ENCODE measurements around the gene SMG1.
"Not testable (repeated sequence)": the region's sequence is repeated elsewhere in the genome, so short reads cannot be mapped to it uniquely, and the experiment has no call there.

Gene SMG1

DNA sequence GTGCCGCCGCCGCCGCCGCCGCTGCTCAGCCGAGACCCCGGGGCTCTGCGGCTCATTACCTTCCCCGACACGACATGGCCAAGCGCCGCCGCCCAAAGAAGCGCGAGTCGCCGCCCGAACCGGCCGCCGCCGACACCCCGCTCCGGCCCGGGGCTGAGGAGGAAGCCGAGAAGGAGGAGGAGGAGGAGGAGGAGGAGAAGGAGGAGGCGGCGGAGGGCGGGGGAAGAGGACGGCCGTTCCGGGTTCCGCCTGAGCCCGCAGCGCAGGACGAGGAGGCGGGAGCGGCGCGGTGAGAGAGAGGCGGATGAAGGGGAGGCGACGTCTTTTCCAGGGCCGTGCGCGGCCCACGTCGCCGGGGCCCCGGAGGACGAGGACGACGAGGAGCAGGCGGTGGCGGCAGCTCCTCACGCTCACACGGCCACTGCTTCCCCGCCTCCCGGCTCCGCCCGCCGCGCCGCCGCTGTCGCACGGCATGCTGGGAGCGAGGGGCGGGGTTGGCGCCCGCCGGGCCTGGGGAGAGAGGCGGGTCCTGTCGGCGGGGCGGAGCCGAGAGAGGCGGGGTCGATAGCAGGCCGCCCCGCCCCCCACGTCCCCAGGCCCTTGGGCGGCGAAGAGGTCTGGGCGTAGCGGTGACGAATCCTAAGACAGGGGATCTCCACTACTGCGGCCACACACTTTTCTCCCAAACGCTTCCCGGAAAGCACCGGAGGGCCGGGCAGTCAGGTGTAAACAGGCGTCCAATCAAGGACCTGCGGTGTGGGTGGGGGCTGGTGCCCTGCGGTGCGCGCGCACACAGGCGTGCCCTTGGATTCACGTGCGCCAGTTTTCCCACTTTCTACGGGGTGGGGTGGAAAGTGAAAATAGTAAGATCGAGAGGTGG is at the start of gene SMG1:
Gene SMG1, minus strand, starts transcription at position 423 of the 880 bp plus-strand sequence. Its CDS starts 367 bp downstream, at position 56.
- peak; percentile 87 for DNase-seq (ENCODE audit: low read depth)

DNA sequence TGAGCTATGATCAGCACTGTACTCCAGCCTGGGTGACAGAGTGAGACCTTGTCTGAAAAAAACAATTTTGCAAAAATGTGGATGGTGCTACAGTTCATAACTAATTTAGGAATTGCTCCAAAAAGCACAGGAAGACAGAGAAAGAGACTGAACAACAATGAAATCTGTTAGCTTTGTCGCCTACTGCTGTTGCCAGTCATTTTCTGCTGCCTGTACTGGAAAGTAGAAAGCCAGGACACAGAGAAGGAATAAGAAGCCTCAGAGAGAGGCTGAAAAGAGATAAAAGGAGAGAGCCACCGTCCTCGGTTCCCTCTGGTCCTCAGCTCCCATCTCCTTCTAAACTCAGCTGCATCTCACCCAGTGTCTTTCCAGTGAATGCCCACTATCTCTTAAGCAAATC is 48.9 kb upstream of the SMG1 start:
- no peak for DNase-seq (ENCODE audit: low read depth)

DNA sequence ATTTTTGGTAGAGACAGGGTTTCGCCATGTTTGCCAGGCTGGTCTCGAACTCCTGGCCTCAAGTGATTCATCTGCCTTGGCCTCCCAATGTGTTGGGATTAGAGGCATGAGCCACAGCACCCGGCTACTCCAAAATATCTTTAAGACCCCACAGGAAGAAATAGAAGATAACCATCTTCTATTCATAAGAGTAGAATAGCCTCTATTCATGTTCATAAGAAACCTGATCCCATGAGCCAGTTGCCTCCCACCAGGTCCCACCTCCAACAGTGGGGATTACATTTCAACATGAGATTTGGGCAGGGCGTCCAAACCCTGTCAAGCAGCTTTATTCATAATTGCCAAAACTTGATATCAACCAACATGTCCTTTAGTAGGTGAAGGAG is 43.6 kb upstream of the SMG1 start:
- no peak for DNase-seq (ENCODE audit: low read depth)

DNA sequence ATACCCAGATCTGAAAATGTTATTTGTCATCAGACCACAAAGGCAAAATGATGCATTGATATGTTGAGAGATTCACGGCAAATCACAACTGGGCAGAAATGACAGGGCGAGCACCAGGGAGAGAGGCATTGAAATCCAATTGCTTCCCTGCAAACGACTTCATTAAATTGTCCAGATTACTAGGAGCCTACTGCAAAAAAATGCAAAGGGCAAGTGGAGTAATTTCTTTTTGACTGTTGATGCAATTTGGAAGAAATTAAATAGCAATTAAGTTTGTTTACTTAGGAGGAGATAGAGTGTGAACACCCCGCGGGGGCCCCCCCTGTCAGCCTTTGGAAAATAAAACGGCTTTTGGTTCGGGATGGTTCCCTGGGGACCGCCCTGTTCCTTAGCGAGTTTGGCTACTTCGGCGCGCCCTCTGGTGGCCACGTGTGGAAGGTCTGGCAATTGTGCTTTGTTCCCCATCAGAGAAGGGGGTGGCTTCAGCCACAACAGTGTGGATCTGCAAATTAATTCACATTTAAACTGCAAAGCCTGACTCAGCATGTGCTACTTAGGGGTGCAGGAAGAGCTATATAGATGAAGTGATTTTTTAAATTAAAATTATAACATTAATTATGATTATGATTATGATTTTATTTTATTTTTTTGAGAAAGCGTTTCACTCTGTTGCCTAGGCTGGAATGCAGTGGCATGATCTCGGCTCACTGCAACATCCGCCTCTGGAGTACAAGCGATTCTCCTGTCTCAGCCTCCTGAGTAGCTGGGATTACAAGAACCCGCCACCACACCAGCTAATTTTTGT is 43.0 kb upstream of the SMG1 start:
- peak; percentile 72 for DNase-seq (ENCODE audit: low read depth)

DNA sequence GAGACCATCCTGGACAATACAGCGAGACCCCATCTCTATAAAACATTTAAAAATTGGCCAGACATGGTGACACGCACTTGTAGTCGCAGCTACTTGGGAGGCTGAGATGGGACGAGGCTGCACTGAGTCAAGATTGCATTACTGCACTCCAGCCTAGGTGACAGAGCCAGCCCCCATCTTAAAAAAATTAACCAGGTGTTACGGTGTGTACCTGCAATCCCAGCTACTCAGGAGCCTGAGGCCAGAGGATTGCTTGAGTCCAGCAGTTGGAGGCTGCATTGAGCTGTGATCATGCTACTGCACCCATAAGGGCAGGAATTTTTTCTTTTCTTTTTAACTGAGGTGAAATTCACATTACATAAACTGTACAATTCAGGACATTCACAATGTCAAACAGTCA is 40.6 kb upstream of the SMG1 start:
- no peak for DNase-seq (ENCODE audit: low read depth)

DNA sequence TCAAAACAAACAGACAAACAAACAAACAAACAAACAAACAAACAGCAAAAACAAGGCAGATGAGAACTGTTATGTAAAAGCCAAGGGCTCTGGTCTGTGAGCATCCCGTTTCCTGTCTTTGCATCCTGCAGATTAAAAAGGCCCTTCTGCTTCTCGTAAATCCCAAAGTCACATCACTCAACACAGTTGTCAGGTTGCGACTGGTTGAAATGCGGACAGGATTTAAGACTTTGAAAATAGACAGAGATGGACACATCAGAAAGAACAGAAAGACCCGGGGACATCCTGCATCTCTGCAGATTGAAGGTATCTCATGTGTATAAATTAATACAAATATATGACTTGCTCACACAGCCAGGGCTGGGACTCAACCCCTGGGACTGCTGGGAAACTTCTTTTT is 39.3 kb upstream of the SMG1 start:
- DNase-seq (ENCODE audit: low read depth), result no peak

DNA sequence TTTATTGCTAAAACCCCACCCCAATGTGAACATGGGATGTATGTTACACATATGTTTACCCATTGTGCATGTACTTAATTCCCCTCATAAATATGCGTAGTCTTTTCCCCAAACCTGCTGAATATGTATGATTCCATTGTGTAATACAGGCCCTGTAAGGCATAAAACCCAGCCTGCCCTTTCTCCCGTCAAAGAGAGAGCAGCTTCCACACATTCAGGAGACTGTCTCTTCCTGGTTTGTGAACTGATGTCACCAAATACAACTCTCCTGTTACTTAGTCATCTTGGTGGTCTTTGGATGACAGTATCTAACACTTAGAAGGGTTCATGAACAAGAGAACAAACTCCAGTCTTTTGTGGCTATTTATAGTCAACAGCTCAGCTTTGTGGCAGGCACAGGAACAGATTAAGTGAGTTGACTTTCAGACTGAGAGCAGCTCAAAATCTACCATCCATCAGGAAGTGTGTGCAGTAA is 32.9 kb upstream of the SMG1 start:
- DNase-seq (ENCODE audit: low read depth), result no peak

DNA sequence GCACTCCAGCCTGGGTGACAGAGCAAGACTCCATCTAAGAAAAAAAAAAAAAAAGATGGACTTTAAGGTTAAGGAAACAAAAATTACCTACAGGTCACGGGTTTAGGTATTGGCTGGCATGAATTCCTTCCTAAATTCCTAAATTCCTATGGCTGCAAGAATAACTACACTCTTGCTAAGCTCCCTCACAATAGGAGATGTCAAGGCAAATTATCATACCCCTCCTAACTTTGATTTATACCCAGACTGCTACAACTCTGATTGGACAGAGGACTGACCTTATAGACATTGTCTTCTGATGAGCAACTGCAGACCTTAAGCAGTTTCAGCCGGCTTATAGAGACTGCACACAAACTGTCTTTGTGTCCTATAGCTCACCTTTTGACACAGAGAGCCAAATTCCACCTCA is 32.4 kb upstream of the SMG1 start:
- DNase-seq (ENCODE audit: low read depth), result no peak

DNA sequence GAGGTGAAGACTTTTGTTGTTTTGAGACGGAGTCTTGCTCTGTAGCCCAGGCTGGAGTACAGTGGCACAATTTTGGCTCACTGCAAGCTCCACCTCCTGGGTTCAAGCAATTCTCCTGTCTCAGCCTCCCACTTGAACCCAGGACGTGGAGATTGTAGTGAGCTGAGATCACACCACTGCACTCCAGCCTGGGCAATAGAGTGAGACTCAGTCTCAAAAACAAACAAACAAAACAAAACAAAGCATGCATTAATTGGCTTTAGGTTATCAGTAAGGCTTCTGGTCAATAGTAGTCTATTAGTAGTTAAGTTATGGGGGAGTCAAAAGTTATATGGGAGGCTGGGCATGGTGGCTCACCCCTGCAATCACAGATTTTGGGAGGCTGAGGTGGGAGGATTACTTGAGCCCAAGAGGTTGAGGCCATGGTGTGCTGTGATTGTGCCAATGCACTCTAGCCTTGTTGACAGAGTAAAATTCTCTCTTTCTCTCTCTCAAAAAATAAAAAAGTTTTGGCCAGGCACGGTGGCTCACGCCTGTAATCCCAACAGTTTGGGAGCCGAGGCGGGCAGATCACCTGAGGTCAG is 30.5 kb upstream of the SMG1 start:
- DNase-seq (ENCODE audit: low read depth), result not testable (repeated sequence)

DNA sequence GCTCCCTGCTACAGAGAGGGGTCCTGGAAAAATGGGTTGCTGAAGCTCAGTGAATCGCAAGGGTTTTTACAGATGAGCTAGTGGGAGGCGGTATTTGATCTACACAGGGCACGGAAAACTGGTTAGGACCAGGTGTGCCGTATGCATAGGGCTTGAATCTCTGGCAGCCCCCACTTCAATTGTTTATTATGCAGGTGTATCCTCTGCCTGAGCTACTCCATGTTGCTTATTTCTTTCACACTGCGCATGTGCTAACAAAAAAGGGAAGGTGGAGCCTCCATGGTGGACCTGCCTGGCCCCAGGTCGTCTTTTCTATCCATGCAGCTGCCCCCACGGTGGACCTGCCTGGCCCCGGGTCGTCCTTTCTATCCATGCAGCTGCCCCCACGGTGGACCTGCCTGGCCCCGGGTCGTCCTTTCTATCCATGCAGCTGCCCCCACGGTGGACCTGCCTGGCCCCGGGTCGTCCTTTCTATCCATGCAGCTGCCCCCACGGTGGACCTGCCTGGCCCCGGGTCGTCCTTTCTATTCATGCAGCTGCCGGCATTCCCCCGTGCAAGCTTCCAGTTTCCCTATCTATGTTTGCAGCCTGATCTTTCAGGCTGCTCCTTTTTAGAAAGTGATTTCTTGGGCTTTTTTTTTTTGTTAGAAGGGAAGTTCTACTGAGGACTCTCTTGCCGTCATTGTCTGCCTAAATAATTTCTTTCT is 29.8 kb upstream of the SMG1 start:
- DNase-seq (ENCODE audit: low read depth), result not testable (repeated sequence)

DNA sequence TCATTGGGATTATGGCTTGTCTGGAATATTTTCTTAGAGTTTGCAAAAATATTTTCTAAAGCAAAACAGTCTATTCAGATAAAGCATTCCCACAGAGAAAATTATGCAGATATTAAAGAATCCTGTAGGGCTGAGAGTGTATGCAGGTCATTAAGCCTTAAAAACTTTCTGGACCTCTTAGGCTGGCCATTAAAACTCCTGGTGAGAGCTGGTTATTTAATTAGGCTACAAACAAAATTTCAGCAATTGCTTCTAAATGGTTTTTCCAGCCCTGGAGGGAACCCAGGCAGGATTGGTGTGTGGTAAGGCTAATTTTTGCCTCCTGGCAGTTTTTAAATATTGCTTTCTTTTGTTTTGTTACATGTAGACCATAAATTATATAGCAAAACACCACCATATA is 27.3 kb upstream of the SMG1 start:
- no peak for DNase-seq (ENCODE audit: low read depth)

DNA sequence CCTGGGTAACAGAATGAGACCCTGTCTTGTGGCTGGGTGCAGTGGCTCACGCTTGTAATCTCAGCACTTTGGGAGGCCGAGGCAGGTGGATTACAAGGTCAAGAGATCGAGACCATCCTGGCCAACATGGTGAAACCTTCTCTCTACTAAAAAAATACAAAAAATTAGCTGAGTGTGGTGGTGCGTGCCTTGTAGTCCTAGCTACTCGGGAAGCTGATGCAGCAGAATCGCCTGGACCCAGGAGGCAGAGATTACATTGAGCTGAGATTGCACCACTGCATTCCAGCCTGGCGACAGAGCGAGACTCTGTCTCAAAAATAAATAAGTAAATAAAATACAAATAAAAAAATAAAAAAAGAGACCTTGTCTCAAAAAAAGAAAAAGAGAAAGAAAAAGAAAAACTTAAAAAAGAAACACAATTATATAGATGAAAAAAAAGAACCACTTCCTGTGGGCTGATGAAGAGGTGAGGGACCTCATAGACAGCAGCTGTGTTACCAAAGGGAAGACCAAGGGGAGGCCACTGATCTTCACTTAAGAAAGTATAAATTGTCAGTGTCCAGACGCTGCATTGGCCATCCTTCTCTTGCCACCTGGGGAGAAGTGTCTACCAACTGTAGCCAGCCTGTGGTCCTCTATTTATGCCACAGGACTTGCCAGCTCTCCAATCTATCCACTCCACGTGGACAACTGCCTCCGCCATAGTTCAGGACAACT is 24.4 kb upstream of the SMG1 start:
- no peak for DNase-seq (ENCODE audit: low read depth)

DNA sequence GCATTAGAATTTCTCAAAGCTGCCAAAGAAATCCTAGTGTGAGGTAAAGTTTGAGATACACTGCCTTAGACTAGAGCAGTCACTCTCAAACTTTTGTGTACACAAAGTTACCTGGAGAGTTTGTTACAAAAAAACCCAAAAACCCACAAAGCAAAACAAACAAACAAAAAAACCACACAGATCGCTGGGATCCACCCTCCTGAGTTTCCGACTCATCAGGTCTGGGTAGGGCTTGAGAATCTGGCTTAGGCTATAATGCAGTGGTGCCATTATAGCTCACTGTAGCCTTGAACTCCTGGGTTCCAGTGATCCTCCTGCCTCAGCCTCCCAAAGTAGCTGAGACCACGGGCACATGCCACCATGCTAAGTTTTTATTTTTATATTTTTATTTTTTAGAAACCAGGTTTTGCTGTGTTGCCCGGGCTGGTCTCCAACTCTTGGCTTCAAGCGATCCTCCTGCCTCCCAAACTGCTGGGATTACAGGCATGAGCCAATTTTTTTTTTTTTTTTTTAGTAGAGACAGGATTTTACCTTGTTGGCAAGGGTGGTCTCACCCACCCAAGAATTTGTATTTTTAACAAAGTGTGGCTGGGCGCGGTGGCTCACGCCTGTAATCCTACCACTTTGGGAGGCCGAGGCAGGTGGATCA is 22.3 kb upstream of the SMG1 start:
- DNase-seq (ENCODE audit: low read depth), result no peak

DNA sequence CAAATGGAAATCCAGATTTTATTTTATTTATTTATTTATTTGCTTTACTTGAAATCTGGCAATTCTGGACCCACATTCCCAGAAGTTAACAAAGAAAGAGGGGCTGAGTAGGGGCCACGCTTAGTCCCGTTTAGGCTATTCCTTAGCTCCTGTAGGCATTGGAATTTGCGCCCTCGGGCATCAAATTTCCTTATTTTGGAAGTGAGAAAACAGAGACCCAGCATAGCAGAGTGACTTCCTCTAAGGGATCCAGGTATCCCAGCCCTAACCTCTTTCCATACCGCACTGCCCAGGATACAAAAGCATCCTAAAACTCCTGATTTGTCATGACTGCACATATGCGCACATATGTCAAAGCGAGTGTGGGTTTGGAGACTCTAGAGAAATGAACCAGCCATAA is 19.0 kb upstream of the SMG1 start:
- DNase-seq (ENCODE audit: low read depth), result no peak

DNA sequence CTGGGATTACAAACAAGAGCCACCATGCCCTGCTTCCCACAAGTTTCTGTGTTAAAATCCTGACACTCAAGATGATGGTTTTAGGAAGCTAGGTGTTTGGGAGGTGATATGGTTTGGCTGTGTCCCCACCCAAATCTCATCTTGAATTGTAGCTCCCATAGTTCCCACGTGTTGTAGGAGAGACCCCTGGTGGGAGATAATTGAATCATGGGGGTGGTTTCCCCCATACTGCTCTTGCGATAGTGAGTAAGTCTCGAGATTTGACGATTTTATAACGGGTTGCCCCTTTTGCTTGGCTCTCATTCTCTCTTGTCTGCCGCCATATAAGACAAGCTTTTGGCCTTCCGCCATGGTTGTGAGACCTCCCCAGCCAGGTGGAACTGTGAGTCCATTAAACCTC is 17.2 kb upstream of the SMG1 start:
- no peak for DNase-seq (ENCODE audit: low read depth)

DNA sequence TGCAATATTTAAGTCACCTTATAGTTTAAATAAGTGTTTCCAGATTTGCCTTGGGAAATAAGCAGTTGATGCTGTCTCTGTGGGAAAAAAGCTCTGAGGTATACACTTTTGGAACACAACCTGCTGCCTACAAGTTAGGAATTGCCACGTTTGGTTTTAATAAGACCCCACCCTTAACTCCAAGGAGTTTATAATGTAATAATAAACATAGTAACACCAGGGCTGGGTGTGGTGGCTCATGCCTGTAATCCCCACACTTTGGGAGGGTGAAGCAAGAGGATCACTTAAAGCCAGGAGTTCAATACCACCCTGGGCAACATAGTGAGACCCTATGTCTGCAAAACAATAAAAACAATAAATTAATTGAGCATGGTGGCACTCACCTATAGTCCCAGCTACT is 15.9 kb upstream of the SMG1 start:
- DNase-seq (ENCODE audit: low read depth), result no peak

DNA sequence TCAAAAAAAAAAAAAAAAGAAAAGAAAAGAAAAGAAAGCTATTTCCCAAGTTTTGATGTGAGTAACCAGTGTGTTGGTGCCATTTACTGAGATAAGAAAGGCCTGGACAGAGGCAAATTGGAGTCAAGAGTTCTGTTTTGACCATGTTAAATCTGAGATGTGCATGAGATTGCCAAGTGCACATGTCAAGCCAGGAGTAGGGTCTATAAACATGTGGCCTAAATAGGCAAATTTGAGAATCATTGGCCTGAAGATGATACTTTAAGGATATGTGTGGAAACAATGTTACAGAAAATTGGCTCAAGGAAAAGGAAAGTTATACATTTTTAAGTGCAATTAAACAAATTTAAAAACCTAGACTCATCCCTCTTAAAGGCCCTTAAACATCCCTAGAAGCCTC is 15.3 kb upstream of the SMG1 start:
- DNase-seq (ENCODE audit: low read depth), result no peak

DNA sequence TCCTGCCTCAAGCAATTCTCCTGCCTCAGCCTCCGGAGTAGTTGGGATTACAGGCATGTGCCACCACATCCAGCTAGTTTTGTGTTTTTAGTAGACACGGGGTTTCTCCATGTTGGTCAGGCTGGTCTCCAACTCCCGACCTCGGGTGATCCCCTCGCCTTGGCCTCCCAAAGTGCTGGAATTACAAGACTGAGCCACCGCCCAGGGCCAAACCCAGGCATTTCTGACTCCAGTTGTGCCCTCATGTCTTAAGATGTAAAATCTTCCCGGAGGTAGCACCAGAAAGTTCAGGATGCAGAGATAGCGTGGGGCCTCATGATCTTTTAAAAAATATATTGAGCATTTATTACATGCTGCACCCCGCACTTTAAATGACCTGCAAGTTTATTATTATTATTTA is 12.8 kb upstream of the SMG1 start:
- no peak for DNase-seq (ENCODE audit: low read depth)

DNA sequence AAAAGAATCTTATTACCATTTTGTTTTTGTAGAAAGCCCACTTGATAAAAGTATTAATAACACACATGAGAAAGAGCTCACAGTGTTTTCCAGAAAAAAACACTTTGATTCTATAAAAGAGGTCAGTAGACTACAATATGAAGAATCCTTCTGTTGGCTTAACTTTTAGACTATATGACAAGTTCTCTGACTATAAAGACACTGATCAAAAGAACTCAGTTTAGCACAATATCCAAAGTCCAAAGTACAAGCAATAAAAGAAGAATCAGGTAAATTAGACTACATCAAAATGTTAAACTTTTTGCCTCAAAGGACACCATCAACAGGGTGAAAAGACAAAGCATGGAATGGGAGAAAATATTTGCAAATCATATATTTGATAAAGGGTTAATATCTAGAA is 11.2 kb upstream of the SMG1 start:
- no peak for DNase-seq (ENCODE audit: low read depth)

DNA sequence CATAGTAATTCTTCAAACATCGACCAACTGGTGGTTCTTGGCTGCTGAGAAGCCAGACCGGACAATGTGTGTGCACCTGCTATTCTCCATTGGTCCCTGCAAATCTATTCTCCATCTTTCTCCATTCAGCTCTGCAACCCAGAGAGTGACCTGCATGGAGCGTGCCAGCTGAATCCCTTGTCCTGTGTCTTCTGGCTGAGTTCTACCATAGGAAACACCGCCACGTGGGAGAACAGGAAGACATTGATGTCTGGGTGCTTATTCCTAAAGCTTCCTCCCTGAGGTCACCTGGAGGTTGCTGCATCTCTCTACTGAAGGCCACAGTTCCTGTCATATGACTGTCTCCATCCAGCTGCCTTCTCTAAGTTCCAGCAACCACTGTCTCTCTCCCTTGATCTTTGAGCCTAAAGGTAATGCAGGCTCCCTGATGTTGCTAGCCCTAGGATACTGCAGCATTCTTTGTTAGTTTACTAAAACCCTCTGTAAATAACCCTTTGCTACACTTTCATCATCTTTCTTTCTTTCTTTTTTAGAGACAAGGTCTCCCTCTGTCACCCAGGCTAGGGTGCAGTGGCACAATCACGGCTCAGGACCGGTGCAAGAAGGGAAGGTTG is 10.6 kb upstream of the SMG1 start:
- no peak for DNase-seq (ENCODE audit: low read depth)

DNA sequence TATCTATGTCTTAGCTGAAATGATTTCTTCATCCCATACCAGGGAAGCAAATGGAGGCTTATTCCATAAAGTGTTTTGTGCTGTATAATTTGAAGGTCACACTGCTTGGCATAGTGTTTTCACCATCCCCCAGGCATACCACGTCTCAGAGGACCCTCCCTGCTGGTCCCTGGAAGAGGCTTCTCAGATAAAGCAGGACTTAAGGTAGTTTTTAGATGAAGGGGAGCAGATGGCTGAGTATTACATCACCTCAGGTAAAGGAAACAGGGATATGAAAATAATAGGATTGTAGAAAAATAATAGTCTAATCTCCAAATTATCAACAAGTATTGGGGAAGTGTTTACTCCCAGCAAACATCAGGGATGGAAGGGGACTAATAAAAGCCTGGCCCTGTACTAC is 7.3 kb upstream of the SMG1 start:
- no peak for DNase-seq (ENCODE audit: low read depth)

Measured in activated gamma-delta T cell treated with anti-CD3 and anti-CD28 coated beads, Interleukin-2, amount 50 U/mL, for 16 hours (primary cell).